HUDEP-2 (cell line): ENCODE measurements around the gene GPR137.

Experiments used
- DNase-seq, 76 experiments: peaks; one replicate each; lab custom pipeline; 2025; ENCODE audit not compliant: unreplicated experiment in 76 of 76; lab: John Stamatoyannopoulos, UW

GPR137 gene

GRCh38 chr11:64337538-64338249 is 52.0 kb downstream of the GPR137 start:
- DNase-seq = no peak

GRCh38 chr11:64338716-64339115 is 53.1 kb downstream of the GPR137 start:
- no peak for DNase-seq
